Pancreas (tissue), 10 donors: ENCODE results near the gene CAPZB. TPM values are rescaled to one million over a fixed set of nuclear protein-coding genes. Genes with fewer than 3 reads are reported as not detected.

Experiments used
- ATAC-seq, 4 donors: fragments of 200-7000 bp; cut with Tn5 transposase; one replicate each; pipeline versions ENCODE4 v1.8.0 to v1.9.1; 2020; ENCODE audit warnings: mild to moderate bottlenecking in 4 of 4, moderate library complexity in 4 of 4
- DNase-seq, 6 donors: peaks; one replicate each; pipeline ENCODE4 v3.0.0-alpha.2; 2020
- FAIRE-seq: peaks from 2 replicates; lab custom pipeline; 2012; peaks lifted over from hg19 to GRCh38; lab: Jason Lieb, UNC
- H3K27ac ChIP-seq, 4 donors: fragments of 200-600 bp; sonication (generic); 1 replicate in 3 of 4; 2 replicates in 1 of 4; pipeline versions ENCODE4 v1.5.0 to v1.8.0; 2020
- H3K27me3 ChIP-seq, 4 donors: fragments of 200-600 bp; one replicate each; pipeline ENCODE4 v1.8.0; 2021
- H3K36me3 ChIP-seq, 3 donors: fragments of 200-600 bp; sonication (generic) in 1 of 3; one replicate each; pipeline versions ENCODE4 v1.5.0 to v1.8.0; 2020 to 2021
- H3K4me1 ChIP-seq, 3 donors: fragments of 200-600 bp; one replicate each; pipeline ENCODE4 v1.8.0; 2021
- H3K4me3 ChIP-seq, 4 donors: fragments of 200-600 bp; sonication (generic) in 2 of 4; one replicate each; pipeline versions ENCODE4 v1.5.0 to v1.8.0; 2020 to 2021
- H3K9me3 ChIP-seq, 4 donors: fragments of 200-600 bp; one replicate each; pipeline ENCODE4 v1.8.0; 2021
- WGBS, 2 donors: extraction: QIAGEN DNeasy Blood & Tissue Kit; methylation state at CpG; one replicate each; pipeline ENCODE4 v1.1.7; 2013; 5-methylcytosine and 5-hydroxymethylcytosine counted together
- intact Hi-C, 3 donors: fragments of 100-400 bp; cut with DNase I; formaldehyde crosslinking; loops; one replicate each; pipeline versions ENCODE4 v1.11.1 to v1.14.2; 2022
- polyA plus RNA-seq, 2 donors: library from polyadenylated mRNA; stranded (reverse); fragments of 200-250 nt; gene quantifications; one replicate each; pipeline ENCODE4 v1.2.3, GENCODE V29; 2013
- total RNA-seq, 6 donors: library from RNA; stranded (reverse); fragmentation: NEBNext Ultra II Directional in 4 of 6; extraction: Animal tissue kit (Norgen Biotek cat#: 25700) in 4 of 6; gene quantifications; one replicate each; pipeline versions ENCODE4 v1.2.1 to v1.2.4, GENCODE V29; 2021 to 2023
- TF ChIP-seq, protein P1 (sequence below), 4 donors: fragments of 200-600 bp; sonication (generic) in 3 of 4; IDR thresholded peaks; one replicate each; pipeline versions ENCODE4 v1.5.0 to v1.8.0; 2021; ENCODE audit warnings: antibody characterized with exemption in 4 of 4
- donor health status: healthy with polysubstance abuse.
- donor health status: DM: no; HTN: no; CAD: no; lungs with moderate emphysema.
- donor health status: DM: no; HTN: no; CAD: no.
- donor health status: control.
- donor health status: control.
- donor health status: Bipolar disorder and iron deficiency.
- donor health status: DM: yes; HTN: yes; CAD: no.
- donor health status: DM: no; HTN: no; CAD: no.
- donor health status: DM: no; HTN: no; CAD: no.
- donor health status: DM: yes; HTN: yes; CAD: no.

Gene CAPZB
- total and polyA plus RNA-seq, 8 donors: 43.2 to 124 (median 74.9) TPM

DNA sequence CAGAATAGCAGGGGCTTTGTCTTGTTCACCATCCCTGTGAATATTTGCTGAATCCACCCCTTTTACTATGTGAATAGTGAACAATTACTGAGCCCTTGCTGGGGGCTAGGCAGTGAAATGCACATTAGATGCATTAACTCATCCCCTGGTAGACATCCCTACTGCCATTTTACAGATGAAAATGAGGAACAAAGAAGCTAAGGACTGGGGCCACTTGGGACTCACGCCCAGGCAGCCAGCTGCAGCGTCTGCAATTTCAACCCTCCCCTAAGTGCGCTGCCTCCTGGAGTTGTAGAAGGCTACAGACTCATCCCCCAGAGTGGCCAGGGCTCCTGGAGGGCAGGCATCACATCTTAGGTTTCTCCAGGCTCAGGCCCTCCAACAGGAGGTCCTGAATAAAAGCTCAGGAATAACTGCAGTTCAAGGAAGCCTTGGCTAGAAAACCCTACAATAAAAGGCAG, 31.6 kb downstream of the CAPZB start:
- WGBS, 2 donors: 54 to 80% methylated on average over 3 of the region's 3 CpGs
- H3K27ac ChIP-seq: no peak overlapping the region
- H3K4me3 ChIP-seq: no peak overlapping the region
- intact Hi-C loops: no loop called here
- H3K9me3 ChIP-seq: no peaks in the 10 kb centered on the region
- TF ChIP-seq, protein P1, sequence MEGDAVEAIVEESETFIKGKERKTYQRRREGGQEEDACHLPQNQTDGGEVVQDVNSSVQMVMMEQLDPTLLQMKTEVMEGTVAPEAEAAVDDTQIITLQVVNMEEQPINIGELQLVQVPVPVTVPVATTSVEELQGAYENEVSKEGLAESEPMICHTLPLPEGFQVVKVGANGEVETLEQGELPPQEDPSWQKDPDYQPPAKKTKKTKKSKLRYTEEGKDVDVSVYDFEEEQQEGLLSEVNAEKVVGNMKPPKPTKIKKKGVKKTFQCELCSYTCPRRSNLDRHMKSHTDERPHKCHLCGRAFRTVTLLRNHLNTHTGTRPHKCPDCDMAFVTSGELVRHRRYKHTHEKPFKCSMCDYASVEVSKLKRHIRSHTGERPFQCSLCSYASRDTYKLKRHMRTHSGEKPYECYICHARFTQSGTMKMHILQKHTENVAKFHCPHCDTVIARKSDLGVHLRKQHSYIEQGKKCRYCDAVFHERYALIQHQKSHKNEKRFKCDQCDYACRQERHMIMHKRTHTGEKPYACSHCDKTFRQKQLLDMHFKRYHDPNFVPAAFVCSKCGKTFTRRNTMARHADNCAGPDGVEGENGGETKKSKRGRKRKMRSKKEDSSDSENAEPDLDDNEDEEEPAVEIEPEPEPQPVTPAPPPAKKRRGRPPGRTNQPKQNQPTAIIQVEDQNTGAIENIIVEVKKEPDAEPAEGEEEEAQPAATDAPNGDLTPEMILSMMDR (IDR thresholded peaks at IDR 0.05): no peak
- FAIRE-seq (no peak), ATAC-seq (peak in 1 of 4 donors; percentile 25), DNase-seq (no peak)
- H3K27me3 ChIP-seq: no peaks in the 10 kb centered on the region
- peaks cover 13 to 33% (median 13%) of the 10 kb centered on the region in 3 donors for H3K4me1 ChIP-seq
- no peaks in the 10 kb centered on the region for H3K36me3 ChIP-seq

DNA sequence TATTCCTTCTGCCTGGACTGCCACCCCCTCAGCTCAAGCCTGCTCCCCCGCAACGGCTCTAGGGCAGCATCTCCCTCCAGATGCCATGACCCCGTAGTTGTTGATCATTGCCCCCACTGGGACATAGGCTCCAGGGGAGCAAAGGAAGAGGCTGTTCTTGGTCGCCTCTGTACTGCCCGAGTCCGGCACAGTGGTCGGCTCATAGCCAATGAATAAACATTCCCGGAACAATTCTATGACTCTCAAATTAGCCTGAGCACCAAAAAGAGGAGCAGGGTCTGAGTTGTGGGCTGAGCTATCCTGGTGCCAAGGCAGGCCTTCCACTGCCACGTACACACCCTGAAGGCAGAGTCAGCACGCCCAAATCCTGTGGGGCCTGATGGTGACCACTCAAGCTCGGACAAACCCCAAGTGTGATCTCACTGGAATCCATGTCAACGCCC, 33.1 kb downstream of the CAPZB start:
- Histone ChIP-seq H3K36me3 (no peaks in the 10 kb centered on the region), H3K4me1 (peaks cover 13 to 32% (median 13%) of the 10 kb centered on the region in 3 donors), H3K4me3 (no peak overlapping the region), H3K27ac (peak overlapping the region in 1 of 4 donors; percentile 5), H3K9me3 (no peaks in the 10 kb centered on the region), H3K27me3 (no peaks in the 10 kb centered on the region)
- TF ChIP-seq, protein P1 (IDR thresholded peaks at IDR 0.05): no peak
- 79 to 92% methylated on average over 12 of the region's 12 CpGs for WGBS, 2 donors
- no peak for DNase-seq
- ATAC-seq: no peak
- no peak for FAIRE-seq
- intact Hi-C loops: no loop called here

DNA sequence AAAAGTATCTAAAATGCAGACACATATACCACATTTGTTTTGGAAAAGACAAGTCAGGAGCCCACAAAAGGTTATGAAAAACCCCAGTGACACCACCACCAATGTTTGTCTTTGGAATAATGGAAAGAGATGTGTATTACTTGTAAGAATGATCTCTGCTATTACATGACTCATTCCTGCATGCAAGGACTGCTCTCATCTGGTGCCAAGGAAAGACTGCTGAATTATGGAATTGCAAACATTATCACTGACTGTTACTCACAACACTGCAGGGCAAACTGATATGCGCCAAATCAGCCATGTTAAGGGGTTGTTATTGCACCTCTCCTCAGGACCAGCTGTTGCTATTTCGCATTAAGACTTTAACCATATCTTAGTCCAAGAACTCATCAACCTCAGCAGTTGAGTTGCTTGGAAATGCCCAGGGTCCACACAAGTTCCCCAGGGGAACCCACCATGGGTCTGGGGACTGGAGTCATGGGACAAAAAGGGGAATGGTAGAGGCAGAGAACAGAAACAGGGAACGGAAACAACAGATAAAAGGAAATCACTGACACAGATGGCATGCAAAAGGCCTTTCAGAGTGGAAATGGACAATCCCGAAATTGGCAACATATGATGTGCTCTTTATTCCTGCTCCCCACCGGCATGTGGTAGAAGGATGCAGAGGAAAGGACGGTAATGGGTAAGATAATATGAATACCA, 34.4 kb downstream of the CAPZB start:
- peak in 1 of 6 donors; percentile 42 for DNase-seq

DNA sequence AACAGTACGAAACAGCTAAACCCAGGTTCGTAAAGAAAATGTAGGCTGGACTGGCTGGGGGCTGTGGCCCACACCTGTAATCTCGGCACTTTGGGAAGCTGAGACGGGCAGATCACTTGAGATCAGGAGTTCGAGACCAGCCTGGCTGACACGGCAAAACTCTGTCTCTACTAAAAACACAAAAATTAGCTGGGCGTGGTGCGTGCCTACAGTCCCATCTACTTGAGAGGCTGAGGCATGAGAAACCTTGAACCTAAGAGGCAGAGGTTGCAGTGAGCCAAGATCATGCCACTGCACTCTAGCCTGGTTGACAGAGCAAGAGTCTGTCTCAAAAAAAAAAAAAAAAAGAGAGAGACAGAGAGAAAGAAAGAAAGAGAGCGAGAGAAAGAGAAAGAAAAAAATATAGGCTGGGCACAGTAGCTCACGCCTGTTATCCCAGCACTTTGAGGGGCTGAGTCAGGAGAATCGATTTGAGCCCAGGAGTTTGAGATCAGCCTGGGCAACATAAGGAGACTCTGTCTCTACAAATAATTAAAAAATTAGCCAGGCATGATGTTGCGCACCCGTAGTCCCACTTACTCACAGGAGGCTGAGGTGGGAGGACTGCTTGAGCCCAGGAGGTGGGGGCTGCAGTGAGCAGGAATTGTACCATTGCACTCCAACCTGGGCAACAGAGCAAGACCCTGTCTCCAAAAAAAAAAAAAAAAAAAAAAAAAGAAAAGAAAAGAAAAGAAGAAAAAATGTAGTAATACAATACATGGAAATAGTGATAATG, 35.7 kb downstream of the CAPZB start:
- no peak for DNase-seq
- H3K27me3 ChIP-seq: no peaks in the 10 kb centered on the region
- no peaks in the 10 kb centered on the region for H3K36me3 ChIP-seq
- peak overlapping the region in 2 of 4 donors; percentile 34 to 40 for H3K27ac ChIP-seq
- no peak overlapping the region for H3K4me3 ChIP-seq
- intact Hi-C loops: no loop called here
- peaks cover 13 to 30% (median 25%) of the 10 kb centered on the region in 3 donors for H3K4me1 ChIP-seq
- 83 to 90% methylated on average over 13 of the region's 13 CpGs for WGBS, 2 donors
- FAIRE-seq: no peak
- TF ChIP-seq, protein P1 (IDR thresholded peaks at IDR 0.05): no peak
- no peaks in the 10 kb centered on the region for H3K9me3 ChIP-seq
- no peak for ATAC-seq

More for the DNA sequence above, 34.4 kb downstream of the CAPZB start:
- Histone ChIP-seq H3K27ac (peak overlapping the region in 2 of 4 donors; percentile 40 to 64), H3K27me3 (no peaks in the 10 kb centered on the region), H3K9me3 (no peaks in the 10 kb centered on the region), H3K4me1 (peaks cover 13 to 31% (median 19%) of the 10 kb centered on the region in 3 donors), H3K36me3 (no peaks in the 10 kb centered on the region), H3K4me3 (no peak overlapping the region)
- 52 to 69% methylated on average over 6 of the region's 6 CpGs for WGBS, 2 donors
- intact Hi-C loops: no loop called here
- TF ChIP-seq, protein P1 (IDR thresholded peaks at IDR 0.05): no peak
- FAIRE-seq: no peak
- peak; percentile 74 to 83 (median 82) for ATAC-seq
